ENCODE measurements around the gene FBXW4. TPM values are rescaled to one million over a fixed set of nuclear protein-coding genes. Genes with fewer than 3 reads are reported as not detected.

FBXW4 gene
- polyA plus RNA-seq, 1 donor from 2014 or later: 7.7 TPM

DNA sequence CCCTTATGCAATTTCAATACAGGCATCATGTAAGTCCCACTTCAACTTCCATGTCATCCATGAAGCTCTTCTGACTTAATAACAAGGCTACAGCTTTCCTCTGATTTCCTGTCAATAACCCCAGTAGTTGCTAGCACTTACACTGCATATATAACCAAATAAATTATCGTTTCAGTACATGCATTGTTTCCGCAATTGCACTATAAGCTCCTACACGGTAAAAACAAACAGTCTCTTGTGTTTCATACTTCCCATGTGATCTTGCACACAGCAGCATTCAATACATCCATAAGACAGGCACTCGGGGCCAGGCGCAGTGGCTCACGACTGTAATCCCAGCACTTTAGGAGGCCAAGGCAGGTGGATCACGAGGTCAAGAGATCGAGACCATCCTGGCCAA lies 41.4 kb downstream of the FBXW4 start:
- Histone ChIP-seq H3K9ac (ENCODE audit: low read length) (no peak overlapping the region), H3K4me2 (ENCODE audit: low read length) (no peak overlapping the region), H3K27ac (ENCODE audit: low read length) (no peak overlapping the region), H2AFZ (ENCODE audit: low read depth, low read length) (no peak overlapping the region), H3F3A (ENCODE audit: insufficient read depth, low read length, poor library complexity, severe bottlenecking) (no peaks in the 10 kb centered on the region), H3K4me3 (ENCODE audit: low read length) (no peak overlapping the region), H4K20me1 (ENCODE audit: insufficient read depth) (no peaks in the 10 kb centered on the region), H3K27me3 (ENCODE audit: insufficient read depth, low read depth, low read length) (peaks cover 4% of the 10 kb centered on the region), H3K36me3 (ENCODE audit: insufficient read depth, low read length) (no peaks in the 10 kb centered on the region), H3K9me3 (ENCODE audit: low read length) (no peaks in the 10 kb centered on the region), H3K79me2 (replicated peaks; ENCODE audit: insufficient read depth, low read length) (no peaks in the 10 kb centered on the region), H3K9me2 (ENCODE audit: insufficient read depth, low read length) (no peaks in the 10 kb centered on the region)
- TF ChIP-seq RAD21 (conservative IDR thresholded peaks at IDR 0.05) (no peak), TAF1 (IDR thresholded peaks at IDR 0.05; ENCODE audit: low read depth) (no peak), EP300 (conservative IDR thresholded peaks at IDR 0.05; ENCODE audit: poor library complexity, severe bottlenecking) (no peak), MXI1 (conservative IDR thresholded peaks at IDR 0.05; ENCODE audit: poor library complexity, severe bottlenecking) (no peak), POLR2AphosphoS5 (IDR thresholded peaks at IDR 0.05) (no peak), SMC3 (conservative IDR thresholded peaks at IDR 0.05; ENCODE audit: poor library complexity) (no peak), EZH2 (IDR thresholded peaks at IDR 0.05; ENCODE audit: borderline replicate concordance, insufficient read depth, low read length, poor library complexity, severe bottlenecking) (no peak)
- TF ChIP-seq, protein P1, sequence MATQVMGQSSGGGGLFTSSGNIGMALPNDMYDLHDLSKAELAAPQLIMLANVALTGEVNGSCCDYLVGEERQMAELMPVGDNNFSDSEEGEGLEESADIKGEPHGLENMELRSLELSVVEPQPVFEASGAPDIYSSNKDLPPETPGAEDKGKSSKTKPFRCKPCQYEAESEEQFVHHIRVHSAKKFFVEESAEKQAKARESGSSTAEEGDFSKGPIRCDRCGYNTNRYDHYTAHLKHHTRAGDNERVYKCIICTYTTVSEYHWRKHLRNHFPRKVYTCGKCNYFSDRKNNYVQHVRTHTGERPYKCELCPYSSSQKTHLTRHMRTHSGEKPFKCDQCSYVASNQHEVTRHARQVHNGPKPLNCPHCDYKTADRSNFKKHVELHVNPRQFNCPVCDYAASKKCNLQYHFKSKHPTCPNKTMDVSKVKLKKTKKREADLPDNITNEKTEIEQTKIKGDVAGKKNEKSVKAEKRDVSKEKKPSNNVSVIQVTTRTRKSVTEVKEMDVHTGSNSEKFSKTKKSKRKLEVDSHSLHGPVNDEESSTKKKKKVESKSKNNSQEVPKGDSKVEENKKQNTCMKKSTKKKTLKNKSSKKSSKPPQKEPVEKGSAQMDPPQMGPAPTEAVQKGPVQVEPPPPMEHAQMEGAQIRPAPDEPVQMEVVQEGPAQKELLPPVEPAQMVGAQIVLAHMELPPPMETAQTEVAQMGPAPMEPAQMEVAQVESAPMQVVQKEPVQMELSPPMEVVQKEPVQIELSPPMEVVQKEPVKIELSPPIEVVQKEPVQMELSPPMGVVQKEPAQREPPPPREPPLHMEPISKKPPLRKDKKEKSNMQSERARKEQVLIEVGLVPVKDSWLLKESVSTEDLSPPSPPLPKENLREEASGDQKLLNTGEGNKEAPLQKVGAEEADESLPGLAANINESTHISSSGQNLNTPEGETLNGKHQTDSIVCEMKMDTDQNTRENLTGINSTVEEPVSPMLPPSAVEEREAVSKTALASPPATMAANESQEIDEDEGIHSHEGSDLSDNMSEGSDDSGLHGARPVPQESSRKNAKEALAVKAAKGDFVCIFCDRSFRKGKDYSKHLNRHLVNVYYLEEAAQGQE (IDR thresholded peaks at IDR 0.05; ENCODE audit: borderline replicate concordance): no peak
- TF ChIP-seq, protein P2, sequence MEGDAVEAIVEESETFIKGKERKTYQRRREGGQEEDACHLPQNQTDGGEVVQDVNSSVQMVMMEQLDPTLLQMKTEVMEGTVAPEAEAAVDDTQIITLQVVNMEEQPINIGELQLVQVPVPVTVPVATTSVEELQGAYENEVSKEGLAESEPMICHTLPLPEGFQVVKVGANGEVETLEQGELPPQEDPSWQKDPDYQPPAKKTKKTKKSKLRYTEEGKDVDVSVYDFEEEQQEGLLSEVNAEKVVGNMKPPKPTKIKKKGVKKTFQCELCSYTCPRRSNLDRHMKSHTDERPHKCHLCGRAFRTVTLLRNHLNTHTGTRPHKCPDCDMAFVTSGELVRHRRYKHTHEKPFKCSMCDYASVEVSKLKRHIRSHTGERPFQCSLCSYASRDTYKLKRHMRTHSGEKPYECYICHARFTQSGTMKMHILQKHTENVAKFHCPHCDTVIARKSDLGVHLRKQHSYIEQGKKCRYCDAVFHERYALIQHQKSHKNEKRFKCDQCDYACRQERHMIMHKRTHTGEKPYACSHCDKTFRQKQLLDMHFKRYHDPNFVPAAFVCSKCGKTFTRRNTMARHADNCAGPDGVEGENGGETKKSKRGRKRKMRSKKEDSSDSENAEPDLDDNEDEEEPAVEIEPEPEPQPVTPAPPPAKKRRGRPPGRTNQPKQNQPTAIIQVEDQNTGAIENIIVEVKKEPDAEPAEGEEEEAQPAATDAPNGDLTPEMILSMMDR (IDR thresholded peaks at IDR 0.05; ENCODE audit: poor library complexity, severe bottlenecking): no peak

DNA sequence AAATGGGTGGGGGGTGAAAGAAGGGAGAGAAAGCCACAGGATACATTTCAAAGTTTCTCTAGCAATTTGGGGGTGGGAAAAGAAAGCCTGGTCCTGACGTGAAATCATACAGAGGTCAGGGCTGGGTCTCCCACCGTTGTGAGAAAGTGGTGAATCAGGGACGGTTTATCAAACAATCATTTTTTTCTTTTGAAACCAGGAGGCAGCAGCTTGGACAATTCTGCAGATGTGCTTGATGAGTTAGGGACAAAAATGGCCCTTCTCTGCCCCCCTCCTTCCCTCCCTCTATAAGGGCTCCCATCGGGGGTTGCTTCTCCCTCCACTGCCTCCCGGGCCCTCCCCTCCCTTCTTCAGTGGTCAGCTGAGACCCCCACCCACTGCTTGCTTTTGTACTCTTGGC lies 43.6 kb downstream of the FBXW4 start:
- Histone ChIP-seq H4K20me1 (ENCODE audit: insufficient read depth) (no peaks in the 10 kb centered on the region), H3K27me3 (ENCODE audit: insufficient read depth, low read depth, low read length) (peaks cover 5% of the 10 kb centered on the region), H3K9ac (ENCODE audit: low read length) (no peak overlapping the region), H3K9me3 (ENCODE audit: low read length) (no peaks in the 10 kb centered on the region), H3K36me3 (ENCODE audit: insufficient read depth, low read length) (no peaks in the 10 kb centered on the region), H3K79me2 (replicated peaks; ENCODE audit: insufficient read depth, low read length) (no peaks in the 10 kb centered on the region), H3K4me2 (ENCODE audit: low read length) (no peak overlapping the region), H3K4me3 (ENCODE audit: low read length) (no peak overlapping the region), H2AFZ (ENCODE audit: low read depth, low read length) (no peak overlapping the region), H3F3A (ENCODE audit: insufficient read depth, low read length, poor library complexity, severe bottlenecking) (no peaks in the 10 kb centered on the region), H3K27ac (ENCODE audit: low read length) (no peak overlapping the region), H3K9me2 (ENCODE audit: insufficient read depth, low read length) (no peaks in the 10 kb centered on the region)
- TF ChIP-seq POLR2AphosphoS5 (IDR thresholded peaks at IDR 0.05): no peak
- TF ChIP-seq MXI1 (conservative IDR thresholded peaks at IDR 0.05; ENCODE audit: poor library complexity, severe bottlenecking): no peak
- TF ChIP-seq EP300 (conservative IDR thresholded peaks at IDR 0.05; ENCODE audit: poor library complexity, severe bottlenecking): no peak
- TF ChIP-seq SMC3 (conservative IDR thresholded peaks at IDR 0.05; ENCODE audit: poor library complexity): no peak
- TF ChIP-seq, protein P1 (IDR thresholded peaks at IDR 0.05; ENCODE audit: borderline replicate concordance): no peak
- no peak for TF ChIP-seq RAD21 (conservative IDR thresholded peaks at IDR 0.05)
- TF ChIP-seq TAF1 (IDR thresholded peaks at IDR 0.05; ENCODE audit: low read depth): no peak
- TF ChIP-seq, protein P2 (IDR thresholded peaks at IDR 0.05; ENCODE audit: poor library complexity, severe bottlenecking): no peak
- no peak for TF ChIP-seq EZH2 (IDR thresholded peaks at IDR 0.05; ENCODE audit: borderline replicate concordance, insufficient read depth, low read length, poor library complexity, severe bottlenecking)
